NK-92 (cell line): ENCODE results near the gene KCNJ10.

Source experiments
- DNase-seq: peaks from one replicate; lab custom pipeline; 2025; ENCODE audit not compliant: unreplicated experiment; lab: John Stamatoyannopoulos, UW

Gene KCNJ10

GRCh38 chr1:159968901-159969300 is 101.1 kb downstream of the KCNJ10 start:
- DNase-seq = no peak

- no peak for DNase-seq
Observed at GRCh38 chr1:159965263-159965662, 104.7 kb downstream of the KCNJ10 start.

- DNase-seq = no peak
Observed at GRCh38 chr1:159964144-159964543, 105.8 kb downstream of the KCNJ10 start.

GRCh38 chr1:159962176-159962575 is 107.8 kb downstream of the KCNJ10 start:
- no peak for DNase-seq

- DNase-seq = no peak
Observed at GRCh38 chr1:159961636-159962035, 108.3 kb downstream of the KCNJ10 start.

- DNase-seq = no peak
Observed at GRCh38 chr1:159960721-159961381, 109.1 kb downstream of the KCNJ10 start.

- DNase-seq = no peak
Observed at GRCh38 chr1:159959451-159959850, 110.5 kb downstream of the KCNJ10 start.

GRCh38 chr1:159958719-159959380 is 111.1 kb downstream of the KCNJ10 start:
- DNase-seq = no peak

GRCh38 chr1:159957824-159958268 is 112.1 kb downstream of the KCNJ10 start:
- DNase-seq = no peak

- no peak for DNase-seq
Observed at GRCh38 chr1:159955456-159955855, 114.5 kb downstream of the KCNJ10 start.

- DNase-seq = no peak
Observed at GRCh38 chr1:159953536-159954515, 116.1 kb downstream of the KCNJ10 start, which contains the start of gene SLAMF9. Gene SLAMF9 (minus strand): TSS chr1:159954237. CDS start chr1:159954137, 100 bp downstream.

- DNase-seq = no peak
Observed at GRCh38 chr1:159952932-159953331, 117.0 kb downstream of the KCNJ10 start.

GRCh38 chr1:159951551-159951950 is 118.4 kb downstream of the KCNJ10 start:
- DNase-seq = no peak

GRCh38 chr1:159951016-159951415 is 118.9 kb downstream of the KCNJ10 start:
- DNase-seq = no peak

- DNase-seq = no peak
Observed at GRCh38 chr1:159949981-159950381, 120.0 kb downstream of the KCNJ10 start.

- DNase-seq = no peak
Observed at GRCh38 chr1:159949123-159949522, 120.8 kb downstream of the KCNJ10 start.
